Astrocyte of the spinal cord (primary cell): ENCODE measurements around the gene AARS2.

Experiments
- DNase-seq: peaks from one replicate; pipeline ENCODE4 v3.0.0; 2011; ENCODE audit warnings: low read depth, low spot score
- H3K4me3 ChIP-seq: 2 replicates; pipeline ENCODE4 v1.5.1; 2011; ENCODE audit warnings: low read depth, mild to moderate bottlenecking, low read length, moderate library complexity
- in situ Hi-C: cut with HindIII; loops from 2 replicates; pipeline ENCODE4 v1.10.0; 2017; ENCODE audit warnings: low sequenced_read_pairs
- TF ChIP-seq, protein P1 (sequence below): IDR thresholded peaks from 2 replicates; pipeline ENCODE4 v1.5.1; 2012; ENCODE audit warnings: low read depth, mild to moderate bottlenecking, low read length, inconsistent platforms

Gene AARS2

DNA sequence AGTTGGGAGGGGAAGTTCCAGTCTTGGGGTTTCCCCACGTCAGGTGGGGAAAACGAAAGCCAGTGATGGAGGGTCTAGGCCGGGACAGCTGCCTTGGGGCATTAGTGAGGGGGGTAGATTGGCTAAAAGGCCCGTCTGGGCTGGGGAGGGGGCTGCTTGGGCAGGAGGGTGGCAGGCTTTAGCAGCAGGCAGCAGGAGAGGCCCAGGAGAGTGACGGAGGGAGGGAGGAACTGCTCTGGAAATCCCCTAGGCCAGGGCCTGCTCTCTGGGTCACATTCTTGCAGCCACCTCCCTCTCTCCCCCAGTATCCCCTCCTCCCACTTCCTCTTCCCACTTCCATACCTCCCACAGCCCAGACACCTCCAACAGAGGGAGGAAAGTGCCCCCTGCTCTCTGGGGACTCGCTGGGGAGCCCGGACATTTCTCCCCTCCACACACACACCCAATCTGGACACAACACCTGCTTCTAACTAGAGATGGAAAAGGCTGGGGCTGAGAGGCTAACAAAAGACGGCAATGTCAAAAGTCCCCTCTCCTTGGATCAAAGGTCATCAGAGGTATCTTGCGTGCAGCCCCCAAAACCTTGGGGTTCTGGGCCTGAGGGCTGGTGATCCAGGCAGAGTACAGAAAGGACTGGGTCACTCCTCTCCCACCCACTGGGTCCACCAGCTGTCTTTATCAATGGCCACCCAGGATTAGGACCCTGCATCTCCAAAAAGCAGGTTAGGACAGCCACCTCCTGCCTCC is 49.6 kb downstream of the AARS2 start:
- no peak for DNase-seq
- TF ChIP-seq, protein P1, sequence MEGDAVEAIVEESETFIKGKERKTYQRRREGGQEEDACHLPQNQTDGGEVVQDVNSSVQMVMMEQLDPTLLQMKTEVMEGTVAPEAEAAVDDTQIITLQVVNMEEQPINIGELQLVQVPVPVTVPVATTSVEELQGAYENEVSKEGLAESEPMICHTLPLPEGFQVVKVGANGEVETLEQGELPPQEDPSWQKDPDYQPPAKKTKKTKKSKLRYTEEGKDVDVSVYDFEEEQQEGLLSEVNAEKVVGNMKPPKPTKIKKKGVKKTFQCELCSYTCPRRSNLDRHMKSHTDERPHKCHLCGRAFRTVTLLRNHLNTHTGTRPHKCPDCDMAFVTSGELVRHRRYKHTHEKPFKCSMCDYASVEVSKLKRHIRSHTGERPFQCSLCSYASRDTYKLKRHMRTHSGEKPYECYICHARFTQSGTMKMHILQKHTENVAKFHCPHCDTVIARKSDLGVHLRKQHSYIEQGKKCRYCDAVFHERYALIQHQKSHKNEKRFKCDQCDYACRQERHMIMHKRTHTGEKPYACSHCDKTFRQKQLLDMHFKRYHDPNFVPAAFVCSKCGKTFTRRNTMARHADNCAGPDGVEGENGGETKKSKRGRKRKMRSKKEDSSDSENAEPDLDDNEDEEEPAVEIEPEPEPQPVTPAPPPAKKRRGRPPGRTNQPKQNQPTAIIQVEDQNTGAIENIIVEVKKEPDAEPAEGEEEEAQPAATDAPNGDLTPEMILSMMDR: no peak
- in situ Hi-C loops: no loop called here
- H3K4me3 ChIP-seq: peak overlapping the region; percentile 74

DNA sequence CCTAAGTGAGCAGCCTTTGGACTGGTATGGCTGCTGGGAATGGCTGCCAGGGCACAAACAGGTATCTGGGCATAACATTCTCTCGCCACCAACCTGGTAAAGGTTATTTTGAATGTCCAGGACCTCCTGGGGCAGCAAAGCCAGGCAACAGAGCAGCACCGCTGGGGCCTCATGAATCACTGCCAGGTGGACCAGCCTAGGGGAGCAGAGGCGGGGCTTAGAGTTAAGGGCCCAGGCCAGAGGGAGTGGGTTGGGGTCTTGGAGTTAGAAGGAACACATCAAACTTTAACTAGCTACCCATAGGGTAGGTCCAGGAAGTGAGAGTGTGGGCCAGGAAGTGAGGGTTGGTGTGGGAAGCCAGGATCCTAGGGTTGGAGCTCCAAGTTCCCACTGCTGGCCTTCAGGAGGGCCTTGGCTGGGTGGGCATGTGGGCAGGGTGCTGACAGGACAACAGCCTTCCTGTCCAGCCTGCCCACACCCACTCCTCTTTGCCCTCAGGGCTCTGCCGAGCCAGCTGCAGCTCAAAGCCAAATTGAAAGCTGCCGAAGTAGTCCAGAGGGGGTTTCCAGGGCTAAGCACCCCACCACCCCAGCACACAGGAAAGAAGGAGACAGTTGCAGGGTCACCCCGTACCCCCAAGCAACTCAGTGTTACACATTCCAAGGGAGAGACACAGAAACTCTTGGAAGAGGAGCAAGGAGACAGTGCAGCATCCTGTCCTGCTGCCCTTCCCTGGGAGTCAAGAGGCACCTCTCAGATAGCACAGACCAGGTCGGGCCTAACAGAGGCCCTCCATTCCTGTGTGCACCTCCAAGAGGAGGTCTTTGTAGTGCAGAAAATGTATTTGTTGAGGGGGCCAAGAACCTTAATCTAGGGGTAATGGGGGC is 50.4 kb downstream of the AARS2 start:
- in situ Hi-C loops: no loop called here
- no peak for DNase-seq
- peak overlapping the region; percentile 10 for H3K4me3 ChIP-seq
- TF ChIP-seq, protein P1: no peak

DNA sequence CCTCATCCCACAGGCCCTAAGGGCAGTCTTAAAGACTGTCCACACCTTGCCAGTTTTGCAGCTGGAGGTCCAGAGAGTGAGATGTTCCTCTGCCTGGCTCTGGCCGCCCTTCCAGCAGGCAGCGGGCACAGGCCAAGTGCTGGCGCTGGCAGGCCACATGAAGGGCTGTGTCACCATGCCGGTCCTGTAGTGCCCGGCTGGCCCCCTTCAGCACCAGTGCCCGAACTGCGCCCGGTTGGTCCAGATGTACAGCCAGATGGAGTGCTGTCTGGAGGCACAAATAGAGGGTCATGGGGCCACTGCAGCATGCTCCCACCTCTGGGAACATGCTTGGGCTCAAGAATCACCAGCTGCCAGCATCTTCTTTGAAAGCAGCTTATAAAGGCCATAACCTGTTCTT is 51.6 kb downstream of the AARS2 start:
- TF ChIP-seq, protein P1: no peak
- no peak overlapping the region for H3K4me3 ChIP-seq
- in situ Hi-C loops: no loop called here
- DNase-seq: no peak

DNA sequence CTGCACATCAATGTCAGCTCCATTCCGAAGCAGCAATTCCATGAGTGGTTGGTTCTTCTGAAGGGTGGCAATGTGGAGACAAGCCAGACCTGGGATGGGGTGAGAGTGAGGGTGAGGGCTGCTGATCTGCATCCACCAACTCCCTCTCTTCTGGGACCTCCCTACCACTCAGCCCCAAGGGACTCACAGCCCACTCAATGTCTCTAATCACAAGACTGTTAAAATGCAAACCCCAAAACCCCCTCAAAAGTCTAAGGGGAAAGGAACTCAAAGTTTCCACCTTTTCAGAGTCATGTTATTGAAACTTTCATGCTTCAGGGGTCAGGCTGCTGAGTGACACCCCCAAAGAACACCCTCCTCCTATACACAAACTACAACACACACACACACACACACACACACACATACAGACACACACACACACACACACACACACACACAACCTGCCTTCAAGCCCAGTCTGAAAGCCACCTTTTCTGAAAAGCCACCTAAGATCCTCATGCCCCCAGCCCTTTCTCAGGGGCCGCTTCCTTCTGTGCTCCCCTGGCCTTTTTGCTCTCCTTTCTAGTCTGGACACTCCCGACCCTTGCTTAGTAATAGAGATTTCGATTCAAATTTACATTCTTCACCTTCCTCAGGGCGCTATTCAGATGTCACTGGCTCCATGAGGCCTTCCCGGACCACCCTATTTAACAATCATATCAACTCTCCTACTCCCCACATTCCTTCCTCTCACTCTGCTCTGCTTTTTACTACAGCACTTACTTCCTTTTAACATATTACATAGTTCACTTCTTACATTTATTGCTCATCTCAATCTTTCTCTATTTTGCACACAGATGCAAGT is 52.5 kb downstream of the AARS2 start:
- TF ChIP-seq, protein P1: no peak

DNA sequence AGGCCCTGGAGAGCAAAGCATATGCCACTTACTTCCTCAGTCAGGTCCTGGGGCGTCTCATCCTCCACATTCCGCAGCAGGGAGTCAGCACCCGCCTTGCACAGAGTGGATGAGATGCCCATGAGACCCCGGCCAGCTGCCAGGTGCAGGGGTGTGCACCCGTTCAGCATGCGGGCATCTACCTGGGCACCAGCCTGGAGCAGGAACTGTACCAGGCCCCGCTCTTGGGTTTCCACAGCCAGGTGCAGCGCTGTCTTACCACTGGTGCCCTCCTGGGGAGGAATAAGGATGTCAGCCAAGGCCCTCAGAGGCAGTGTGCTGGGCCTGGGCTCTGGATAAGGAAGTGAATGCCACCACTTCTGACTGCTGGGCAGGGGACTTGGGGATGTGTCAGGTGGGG is 53.1 kb downstream of the AARS2 start:
- in situ Hi-C loops: no loop called here
- TF ChIP-seq, protein P1: no peak
- no peak for DNase-seq
- H3K4me3 ChIP-seq: no peak overlapping the region

More for the DNA sequence above, 52.5 kb downstream of the AARS2 start:
- H3K4me3 ChIP-seq: no peak overlapping the region
- no peak for DNase-seq
- in situ Hi-C loops: no loop called here

DNA sequence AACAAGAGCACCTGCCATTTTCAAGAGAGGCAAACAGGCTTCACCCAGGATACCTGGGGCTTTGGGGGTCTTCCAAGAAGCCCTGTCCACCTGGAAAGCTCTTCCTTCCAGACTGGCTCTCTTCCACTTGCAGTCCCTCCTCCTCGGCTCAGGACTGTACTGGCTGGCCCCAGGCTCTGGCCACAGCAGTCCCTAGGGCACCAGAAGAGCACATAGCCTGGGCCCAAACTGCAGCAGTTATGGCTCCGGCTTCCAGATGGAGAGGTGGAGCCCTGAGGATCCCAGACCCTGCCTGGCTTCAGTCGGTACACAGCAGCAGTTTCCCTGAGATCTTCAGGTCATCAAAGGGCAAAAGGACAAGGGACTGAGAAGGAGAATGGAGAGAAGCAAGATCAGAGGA is 54.2 kb downstream of the AARS2 start:
- in situ Hi-C loops: no loop called here
- TF ChIP-seq, protein P1: no peak

More for the DNA sequence above, 54.2 kb downstream of the AARS2 start:
- DNase-seq: no peak
- no peak overlapping the region for H3K4me3 ChIP-seq
